Islet of Langerhans (tissue), 1 donor: Measurements from ENCODE around the gene TFR2.

ENCODE experiments used
- FAIRE-seq: peaks from one replicate; lab custom pipeline; 2011; peaks lifted over from hg19 to GRCh38; lab: Jason Lieb, UNC

TFR2 gene

DNA sequence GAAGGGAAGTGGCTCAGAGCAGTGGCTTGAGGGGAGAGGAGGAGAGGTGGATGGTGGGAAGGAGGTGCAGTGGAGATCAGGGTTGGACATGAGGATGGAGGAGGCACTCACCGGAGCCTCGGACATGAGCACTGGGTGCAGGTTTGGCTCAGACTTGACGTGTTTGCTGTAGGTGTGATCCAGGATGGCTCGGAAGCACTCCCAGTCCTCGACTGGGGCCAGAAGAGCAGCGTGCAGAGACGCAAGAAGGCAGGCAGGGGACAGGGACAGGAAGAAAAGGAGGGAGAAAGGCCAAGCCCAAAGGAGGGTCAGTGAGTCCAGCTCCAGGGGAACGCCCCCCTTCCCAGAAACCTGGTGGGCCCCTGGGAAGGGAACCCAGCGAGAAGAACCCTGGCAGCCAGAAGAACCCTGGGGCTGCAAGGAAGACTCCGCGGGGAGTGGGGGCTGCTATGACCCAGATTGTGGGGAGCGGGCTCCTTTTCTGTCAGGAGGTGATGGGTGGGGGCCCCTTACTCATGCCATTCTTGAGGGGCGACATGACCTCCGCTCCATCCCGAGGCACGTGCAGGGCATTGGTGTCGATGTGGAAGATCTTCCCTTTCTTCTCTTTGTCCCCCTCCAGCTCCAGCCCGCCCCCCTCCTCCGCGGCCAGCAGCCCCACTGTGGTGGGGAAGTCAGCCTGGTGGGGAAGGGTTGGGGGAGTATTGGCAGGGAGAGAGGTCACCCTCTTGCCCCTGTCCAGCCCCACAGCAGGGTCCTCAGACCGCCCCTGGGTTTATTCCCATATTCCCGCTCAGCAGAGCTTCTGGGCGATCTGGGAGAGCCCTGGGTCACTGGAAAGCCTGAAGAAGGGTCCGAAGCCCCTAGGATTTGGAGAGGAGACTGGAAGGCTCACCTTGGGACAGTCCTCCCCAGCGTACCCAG lies 13.8 kb upstream of the TFR2 start:
- FAIRE-seq, result no peak

DNA sequence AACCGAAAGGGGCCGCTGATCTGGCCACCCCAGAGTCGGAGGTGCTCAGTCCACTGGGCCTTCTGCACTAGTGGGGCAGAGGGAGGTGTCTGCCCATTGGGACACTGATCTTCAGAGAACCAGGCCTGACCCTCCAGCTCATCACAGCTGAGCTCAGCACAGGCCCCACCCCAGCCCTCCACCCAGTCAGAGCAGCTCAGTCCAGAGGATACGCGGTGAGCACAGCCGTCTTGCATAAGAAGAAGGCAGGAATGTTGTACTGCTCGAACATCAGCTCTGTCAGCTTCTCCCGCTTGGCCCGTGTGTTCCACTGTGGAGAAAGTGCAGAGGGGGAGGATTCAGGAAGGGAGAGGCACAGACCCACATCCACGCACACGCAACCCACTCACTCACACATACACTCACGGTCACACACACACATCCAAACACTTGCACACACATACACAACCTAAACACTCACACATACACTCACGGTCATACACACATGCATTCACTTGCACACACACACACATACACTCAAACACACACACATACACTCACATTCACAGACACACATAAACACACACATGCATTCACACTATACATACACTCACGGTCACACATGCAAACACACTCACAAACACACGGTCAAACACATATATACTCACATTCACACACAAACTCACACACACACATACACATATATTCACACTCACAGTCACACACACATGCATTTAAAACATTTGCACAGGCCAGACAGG lies 8.6 kb upstream of the TFR2 start:
- FAIRE-seq, result no peak

DNA sequence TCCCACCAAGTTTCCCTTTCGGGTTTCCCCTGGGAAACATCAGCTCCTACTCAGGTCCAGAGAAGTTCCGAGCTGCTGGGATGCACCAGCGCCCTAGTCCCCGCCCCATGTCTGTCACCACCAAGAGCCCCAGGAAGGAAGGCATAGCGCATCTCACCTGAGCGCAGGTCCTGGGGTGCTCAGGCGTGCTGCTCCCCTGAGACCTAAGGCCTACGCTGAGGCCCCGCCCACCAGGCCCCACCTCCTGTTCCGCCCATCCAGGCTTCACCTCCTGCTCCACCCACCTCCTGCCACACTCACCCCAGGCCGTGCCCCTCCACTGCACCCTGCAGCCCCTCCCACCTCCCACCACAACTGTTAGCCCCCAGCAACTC lies 1.2 kb upstream of the TFR2 start:
- FAIRE-seq, result no peak

GRCh38 chr7:100641860-100642533 lies 645 bp upstream of the TFR2 start:
- no peak for FAIRE-seq

- FAIRE-seq, result no peak
These were observed 573 bp downstream of the TFR2 start for GRCh38 chr7:100640517-100641440.

- no peak for FAIRE-seq
These were observed 1.3 kb downstream of the TFR2 start for GRCh38 chr7:100639995-100640516.

- FAIRE-seq, result no peak
These were observed 8.2 kb downstream of the TFR2 start for GRCh38 chr7:100632951-100633717.

- FAIRE-seq, result no peak
These were observed 11.3 kb downstream of the TFR2 start for GRCh38 chr7:100630066-100630465.

- no peak for FAIRE-seq
These were observed 12.1 kb downstream of the TFR2 start for GRCh38 chr7:100629117-100629716.

DNA sequence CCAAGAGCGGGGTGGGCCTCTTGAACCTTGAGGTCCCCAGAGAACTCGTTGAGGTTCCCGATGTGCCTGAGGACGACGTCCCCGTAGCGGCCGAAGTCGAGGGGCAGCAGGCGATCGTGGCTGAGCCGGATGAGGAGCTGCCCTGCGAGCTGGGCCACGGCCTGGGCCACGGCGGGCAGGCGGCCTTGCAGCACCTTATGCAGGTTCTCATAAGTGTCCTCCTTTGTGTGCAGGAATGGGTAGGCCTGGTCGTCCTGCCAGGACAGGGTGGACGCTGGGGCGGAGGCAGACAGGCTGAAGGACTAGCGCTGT lies 14.2 kb downstream of the TFR2 start:
- no peak for FAIRE-seq

GRCh38 chr7:100626530-100627237 lies 14.7 kb downstream of the TFR2 start:
- FAIRE-seq, result no peak

DNA sequence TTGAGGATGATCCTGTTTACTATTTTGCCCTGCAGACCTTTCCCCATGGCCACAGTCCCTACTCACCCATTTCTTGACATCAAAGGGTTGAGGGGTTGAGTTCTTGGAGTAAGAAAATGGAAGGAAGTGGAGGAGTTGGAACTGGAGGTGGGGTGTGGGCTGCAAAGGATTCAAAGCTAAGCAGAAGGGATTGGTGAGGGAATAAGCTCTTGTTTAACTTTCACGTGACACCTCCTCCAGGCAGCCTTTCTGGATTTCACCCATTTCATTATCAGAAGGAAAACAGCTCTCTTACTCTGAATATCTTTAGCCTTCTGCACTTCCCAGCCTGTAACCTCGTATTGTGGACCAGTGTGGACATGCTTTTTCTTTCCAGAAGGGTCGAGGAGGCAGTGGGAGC lies 15.3 kb downstream of the TFR2 start:
- no peak for FAIRE-seq

DNA sequence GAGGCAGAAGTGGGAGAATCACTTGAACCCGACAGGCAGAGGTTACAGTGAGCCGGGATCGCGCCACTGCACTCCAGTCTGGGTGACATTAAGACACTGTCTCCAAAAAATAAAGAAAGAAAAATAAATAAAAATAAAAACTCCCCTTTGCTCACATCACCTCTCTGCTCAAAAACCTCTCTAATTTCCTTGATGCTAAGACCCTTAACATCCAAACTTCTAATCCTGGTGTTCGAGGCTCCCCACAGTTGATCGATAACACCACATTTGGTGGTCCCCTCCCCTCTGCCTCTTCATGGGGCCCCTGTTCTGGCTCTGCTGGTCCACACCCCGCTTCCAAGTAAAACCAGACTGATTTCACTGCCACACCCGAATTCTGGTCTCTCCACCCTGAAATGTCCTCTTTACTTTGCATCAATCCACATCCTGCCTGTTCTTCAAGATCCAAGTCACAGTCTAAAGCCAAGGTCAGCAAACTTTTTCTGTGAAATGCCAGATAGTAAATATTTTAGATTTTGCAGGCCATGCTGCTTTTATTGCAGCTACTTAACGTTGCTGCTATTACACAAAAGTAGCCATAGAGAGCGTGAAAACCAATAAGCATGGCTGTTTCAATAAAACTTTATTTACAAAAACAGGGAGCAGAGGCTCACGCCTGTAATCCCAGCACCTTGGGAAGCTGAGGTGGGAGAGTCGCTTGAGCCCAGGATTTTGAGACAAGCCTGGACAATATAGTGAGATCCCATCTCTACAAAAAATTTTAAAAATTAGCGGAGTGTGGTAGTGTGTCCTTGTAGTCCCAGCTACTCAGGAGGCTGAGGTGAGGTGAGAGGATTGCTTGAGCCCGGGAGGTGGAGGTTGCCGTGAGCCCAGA lies 17.2 kb downstream of the TFR2 start:
- no peak for FAIRE-seq

GRCh38 chr7:100621554-100621953 lies 19.8 kb downstream of the TFR2 start:
- no peak for FAIRE-seq

GRCh38 chr7:100620804-100621203 lies 20.5 kb downstream of the TFR2 start:
- no peak for FAIRE-seq

DNA sequence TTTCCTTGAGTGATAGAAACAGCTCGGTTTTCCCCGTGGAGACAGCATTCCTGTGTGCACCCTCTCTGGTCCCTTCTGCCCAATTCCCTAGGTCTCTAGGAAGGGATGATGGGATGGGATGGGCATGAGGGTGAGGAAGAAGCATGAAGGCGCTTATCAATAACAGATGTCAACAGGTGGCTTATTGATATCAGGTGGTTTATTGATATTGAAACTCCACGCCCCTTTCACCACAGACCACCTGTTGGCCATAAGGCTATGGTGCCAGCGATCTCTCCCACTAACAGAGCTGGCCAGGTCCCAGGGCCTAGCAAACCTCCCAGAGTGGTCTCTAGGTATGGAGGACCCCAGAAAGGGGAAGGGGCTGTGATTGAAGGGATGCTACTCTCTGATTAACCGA lies 21.1 kb downstream of the TFR2 start:
- FAIRE-seq, result no peak

- FAIRE-seq, result no peak
These were observed 27.0 kb downstream of the TFR2 start for GRCh38 chr7:100614308-100614861.

DNA sequence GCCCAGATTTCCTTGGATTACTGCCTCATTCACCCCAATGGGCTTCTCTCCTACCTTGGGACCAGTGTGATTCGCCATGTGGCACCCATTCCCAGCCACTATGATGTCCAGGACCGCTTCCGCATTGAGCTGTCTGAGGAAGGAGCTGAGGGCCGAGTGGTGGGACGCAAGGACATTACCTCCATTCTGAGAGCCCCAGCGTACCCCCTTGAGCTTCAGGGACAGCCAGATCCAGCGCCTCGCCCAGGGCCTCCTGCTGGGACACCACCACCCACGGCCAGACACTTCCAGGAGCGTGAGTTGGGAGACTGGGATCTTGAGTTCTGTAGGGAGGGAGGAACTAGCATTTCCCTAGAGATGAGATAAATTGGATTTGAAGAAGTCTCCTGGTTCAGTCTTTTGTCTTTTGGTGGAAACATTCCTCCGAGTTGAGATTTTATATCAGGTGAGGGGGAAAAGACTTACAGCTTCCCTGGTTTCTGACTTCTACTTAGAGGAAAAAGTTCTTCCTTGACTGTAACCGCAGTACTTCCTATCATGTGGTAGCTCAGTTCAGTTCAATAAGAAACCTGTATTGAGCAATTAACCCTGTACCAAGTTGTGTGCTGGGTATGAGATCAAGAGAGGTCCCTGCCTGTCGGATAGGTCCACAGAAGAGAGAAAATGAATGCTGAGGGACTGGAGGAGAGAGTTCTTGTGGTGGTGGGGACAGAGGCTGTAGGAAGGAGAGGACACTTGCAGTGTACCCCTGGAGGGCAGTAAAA lies 27.8 kb downstream of the TFR2 start:
- no peak for FAIRE-seq
